ENCODE results near the gene DOK6. TPM values are rescaled to one million over a fixed set of nuclear protein-coding genes. Genes with fewer than 3 reads are reported as not detected.

The DOK6 gene
- total and polyA plus RNA-seq, 2 of the 13 experiments (the other 11 are each of a cell fraction or from before 2014, with no cell fraction given): 17.0 to 17.2 TPM

GRCh38 chr18:69400253-69400975, at the start of gene DOK6 (continued):
- TF ChIP-seq DRAP1 (CRISPR knock-in tag; IDR thresholded peaks at IDR 0.05): peak; percentile 44; the same call in 1 of the 2 replicates
- no peak for TF ChIP-seq HNF1A (IDR thresholded peaks at IDR 0.05; ENCODE audit: low read depth)
- TF ChIP-seq HNF1A (CRISPR knock-in tag; IDR thresholded peaks at IDR 0.05; ENCODE audit: borderline replicate concordance): peak; percentile 68; the same call in 1 of the 2 replicates
- TF ChIP-seq RNF219 (CRISPR knock-in tag; IDR thresholded peaks at IDR 0.05): no peak
- TF ChIP-seq ZSCAN12 (CRISPR knock-in tag; IDR thresholded peaks at IDR 0.05): no peak
- TF ChIP-seq NAIF1 (CRISPR knock-in tag; IDR thresholded peaks at IDR 0.05; ENCODE audit: borderline replicate concordance): no peak
- TF ChIP-seq ZBTB2 (CRISPR knock-in tag; IDR thresholded peaks at IDR 0.05; ENCODE audit: low read depth): no peak
- peak; percentile 36; the same call in 1 of the 2 replicates for TF ChIP-seq NR2C2 (CRISPR knock-in tag; IDR thresholded peaks at IDR 0.05; ENCODE audit: borderline replicate concordance)
- no peak for TF ChIP-seq XBP1 (CRISPR knock-in tag; IDR thresholded peaks at IDR 0.05)
- TF ChIP-seq ZNF781 (CRISPR knock-in tag; IDR thresholded peaks at IDR 0.05; ENCODE audit: borderline replicate concordance, not compliant biosample characterization): peak; percentile 48
- no peak for TF ChIP-seq MED8 (CRISPR knock-in tag; IDR thresholded peaks at IDR 0.05; ENCODE audit: insufficient replicate concordance)
- TF ChIP-seq SRSF9 (IDR thresholded peaks at IDR 0.05; ENCODE audit: borderline replicate concordance, insufficient read depth, low read depth, low read length, poor library complexity, severe bottlenecking): no peak
- peak; percentile 26 for TF ChIP-seq HNRNPH1 (optimal IDR thresholded peaks at IDR 0.05; ENCODE audit: low read depth, low read length)
